ENCODE results near the gene MAP4K4.

GRCh38 chr2:101827246-101827645, 129.7 kb downstream of the MAP4K4 start:
- no peak for TF ChIP-seq POLR2A (IDR thresholded peaks at IDR 0.05; ENCODE audit: low read length)
- TF ChIP-seq GATA1 (IDR thresholded peaks at IDR 0.05; ENCODE audit: low read depth, low read length): no peak

Measured in erythroblast (primary cell).